ENCODE data around the gene EIF3M. TPM values are rescaled to one million over a fixed set of nuclear protein-coding genes. Genes with fewer than 3 reads are reported as not detected.

EIF3M gene
- total and polyA plus RNA-seq, 4 donors, result 136 to 357 (median 185) TPM

DNA sequence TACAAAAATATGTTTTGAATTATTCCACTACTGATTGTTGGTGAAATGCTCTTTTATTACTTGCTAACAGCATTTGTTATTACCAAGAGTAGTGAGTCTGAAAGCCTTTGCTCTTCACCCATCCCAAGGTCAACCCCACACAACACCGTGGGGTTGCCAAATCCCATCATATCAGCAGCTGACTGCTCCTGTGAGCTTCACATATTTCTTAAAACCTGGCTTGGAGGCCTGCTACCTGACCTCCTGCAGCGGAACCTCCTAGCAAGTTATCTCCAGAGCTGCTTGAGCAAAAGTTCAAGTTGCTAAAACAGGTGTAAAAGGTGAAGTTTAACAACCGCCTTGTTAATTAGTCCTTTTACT is 20.1 kb upstream of the EIF3M start:
- H3K36me3 ChIP-seq (ENCODE audit: control insufficient read depth in 1 of 2, insufficient read depth in 2 of 2, low read length in 1 of 2), result no peaks in the 10 kb centered on the region
- H3K4me1 ChIP-seq (ENCODE audit: control insufficient read depth in 1 of 2, insufficient read depth in 2 of 2, low read length in 2 of 2), result no peaks in the 10 kb centered on the region
- intact Hi-C loops (cut with DNase I), result no loop called here
- no peak for DNase-seq
- ATAC-seq (ENCODE audit: low FRiP score), result no peak
- H3K4me3 ChIP-seq (ENCODE audit: low read length in 2 of 2), result no peak overlapping the region
- no peaks in the 10 kb centered on the region for H3K27me3 ChIP-seq (ENCODE audit: control insufficient read depth in 1 of 2, insufficient read depth in 2 of 2, low read length in 1 of 2)
- WGBS, 2 donors, result 67 to 73% methylated on average over 3 of the region's 3 CpGs
- H3K9me3 ChIP-seq (ENCODE audit: control insufficient read depth, low read length), result no peaks in the 10 kb centered on the region
- H3K27ac ChIP-seq (ENCODE audit: low read depth in 1 of 2, low read length in 2 of 2), result no peak overlapping the region

DNA sequence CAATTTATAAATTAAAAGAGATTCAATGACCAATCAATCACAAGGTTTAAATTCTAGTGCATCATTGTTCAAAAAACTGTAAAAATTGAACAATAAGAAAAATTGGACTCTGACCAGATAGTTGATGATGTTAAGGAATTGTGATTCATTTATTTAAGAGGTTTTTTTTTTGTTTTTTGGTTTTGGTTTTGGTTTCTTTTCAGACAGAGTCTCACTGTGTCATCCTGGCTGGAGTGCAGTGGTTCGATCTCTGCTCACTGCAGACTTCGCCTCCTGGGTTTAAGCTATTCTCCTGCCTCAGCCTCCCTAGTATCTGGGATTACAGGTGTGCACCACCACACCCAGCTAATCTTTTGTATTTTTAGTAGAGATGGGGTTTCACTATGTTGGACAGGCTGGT is 17.1 kb upstream of the EIF3M start:
- Histone ChIP-seq H3K36me3 (ENCODE audit: control insufficient read depth in 1 of 2, insufficient read depth in 2 of 2, low read length in 1 of 2) (no peaks in the 10 kb centered on the region), H3K27ac (ENCODE audit: low read depth in 1 of 2, low read length in 2 of 2) (no peak overlapping the region), H3K27me3 (ENCODE audit: control insufficient read depth in 1 of 2, insufficient read depth in 2 of 2, low read length in 1 of 2) (no peaks in the 10 kb centered on the region), H3K9me3 (ENCODE audit: control insufficient read depth, low read length) (peaks cover under 1% of the 10 kb centered on the region), H3K4me1 (ENCODE audit: control insufficient read depth in 1 of 2, insufficient read depth in 2 of 2, low read length in 2 of 2) (no peaks in the 10 kb centered on the region), H3K4me3 (ENCODE audit: low read length in 2 of 2) (no peak overlapping the region)
- 91 to 97% methylated on average over 2 of the region's 2 CpGs for WGBS, 2 donors
- ATAC-seq (ENCODE audit: low FRiP score) (no peak), DNase-seq (no peak)
- intact Hi-C loops (cut with DNase I), result no loop called here

DNA sequence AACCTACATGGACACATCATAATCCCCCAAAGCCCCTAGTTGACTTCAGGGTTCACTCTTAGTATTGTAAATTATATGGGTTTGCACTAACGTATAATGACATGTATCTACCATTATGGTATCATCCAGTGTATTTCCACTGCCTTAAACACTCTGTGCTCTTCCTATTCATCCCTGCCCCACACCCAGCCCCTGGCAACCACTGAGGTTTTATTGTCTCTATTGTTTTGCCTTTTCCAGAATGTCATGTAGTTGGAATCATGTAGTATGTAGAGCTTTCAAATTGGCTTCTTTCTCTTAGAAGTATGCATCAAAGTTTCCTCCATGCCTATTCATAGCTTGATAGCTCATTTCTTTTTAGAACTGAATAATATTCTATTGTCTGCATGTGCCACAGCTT is 16.5 kb upstream of the EIF3M start:
- DNase-seq (no peak), ATAC-seq (ENCODE audit: low FRiP score) (no peak)
- no peaks in the 10 kb centered on the region for H3K4me1 ChIP-seq (ENCODE audit: control insufficient read depth in 1 of 2, insufficient read depth in 2 of 2, low read length in 2 of 2)
- WGBS, 2 donors, result 87 to 96% methylated on average over 1 of the region's 1 CpG
- H3K9me3 ChIP-seq (ENCODE audit: control insufficient read depth, low read length), result peaks cover 1% of the 10 kb centered on the region
- H3K4me3 ChIP-seq (ENCODE audit: low read length in 2 of 2), result no peak overlapping the region
- intact Hi-C loops (cut with DNase I), result no loop called here
- H3K27me3 ChIP-seq (ENCODE audit: control insufficient read depth in 1 of 2, insufficient read depth in 2 of 2, low read length in 1 of 2), result no peaks in the 10 kb centered on the region
- H3K27ac ChIP-seq (ENCODE audit: low read depth in 1 of 2, low read length in 2 of 2), result no peak overlapping the region
- H3K36me3 ChIP-seq (ENCODE audit: control insufficient read depth in 1 of 2, insufficient read depth in 2 of 2, low read length in 1 of 2), result no peaks in the 10 kb centered on the region

DNA sequence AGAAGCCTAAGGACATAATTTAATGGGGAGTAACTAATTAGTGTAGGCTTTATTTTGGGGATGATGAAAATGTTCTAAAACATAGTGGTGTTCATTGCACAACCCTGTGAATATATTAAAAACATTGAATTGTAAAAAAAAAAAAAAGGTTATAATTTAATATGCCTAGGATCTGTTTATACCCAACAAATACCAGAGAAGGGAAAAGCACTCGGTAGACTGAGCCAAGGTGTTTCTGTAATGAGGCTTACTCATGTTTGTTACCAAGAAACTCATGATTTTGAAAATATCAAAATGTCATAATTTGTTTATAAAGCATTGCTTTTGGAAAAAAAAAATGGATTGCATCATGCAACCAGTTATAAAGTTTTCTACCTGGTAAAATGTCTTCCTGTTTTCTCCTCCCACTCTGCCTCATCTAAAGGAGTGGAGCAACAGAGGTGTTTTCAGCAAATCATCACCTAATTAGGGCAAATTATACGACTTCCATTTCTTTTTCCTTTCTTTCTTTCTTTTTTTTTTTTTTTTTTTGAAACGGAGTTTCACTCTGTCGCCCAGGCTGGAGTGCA is 14.2 kb upstream of the EIF3M start:
- Histone ChIP-seq H3K4me3 (ENCODE audit: low read length in 2 of 2) (no peak overlapping the region), H3K27ac (ENCODE audit: low read depth in 1 of 2, low read length in 2 of 2) (no peak overlapping the region), H3K4me1 (ENCODE audit: control insufficient read depth in 1 of 2, insufficient read depth in 2 of 2, low read length in 2 of 2) (no peaks in the 10 kb centered on the region), H3K27me3 (ENCODE audit: control insufficient read depth in 1 of 2, insufficient read depth in 2 of 2, low read length in 1 of 2) (no peaks in the 10 kb centered on the region), H3K9me3 (ENCODE audit: control insufficient read depth, low read length) (peaks cover 4% of the 10 kb centered on the region), H3K36me3 (ENCODE audit: control insufficient read depth in 1 of 2, insufficient read depth in 2 of 2, low read length in 1 of 2) (no peaks in the 10 kb centered on the region)
- ATAC-seq (ENCODE audit: low FRiP score) (no peak), DNase-seq (no peak)
- WGBS, 2 donors, result 57 to 68% methylated on average over 4 of the region's 4 CpGs
- intact Hi-C loops (cut with DNase I), result no loop called here

DNA sequence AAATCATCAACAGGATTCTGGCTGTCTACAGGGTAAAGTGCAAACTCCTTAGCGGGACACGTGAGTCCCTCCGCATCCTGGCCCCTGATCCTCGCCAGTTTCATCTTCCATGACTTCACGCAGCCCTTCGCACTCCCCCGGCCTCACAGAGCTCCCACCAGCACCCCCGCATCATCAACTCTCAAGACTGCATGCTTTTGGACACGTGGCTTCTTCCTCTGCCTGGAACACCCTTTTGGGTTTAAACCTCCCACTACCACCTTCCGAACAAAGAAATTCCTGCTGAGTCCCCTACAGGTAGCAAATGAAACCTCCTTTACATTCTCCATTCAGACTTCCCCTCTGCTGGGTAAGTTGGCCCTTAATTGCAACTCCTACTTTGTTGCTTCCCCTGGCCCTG is 12.6 kb upstream of the EIF3M start:
- 14 to 26% methylated on average over 10 of the region's 10 CpGs for WGBS, 2 donors
- H3K36me3 ChIP-seq (ENCODE audit: control insufficient read depth in 1 of 2, insufficient read depth in 2 of 2, low read length in 1 of 2), result no peaks in the 10 kb centered on the region
- intact Hi-C loops (cut with DNase I), result no loop called here
- no peak overlapping the region for H3K4me3 ChIP-seq (ENCODE audit: low read length in 2 of 2)
- peaks cover 0 to 4% of the 10 kb centered on the region in 2 donors for H3K27me3 ChIP-seq (ENCODE audit: control insufficient read depth in 1 of 2, insufficient read depth in 2 of 2, low read length in 1 of 2)
- H3K4me1 ChIP-seq (ENCODE audit: control insufficient read depth in 1 of 2, insufficient read depth in 2 of 2, low read length in 2 of 2), result no peaks in the 10 kb centered on the region
- no peak overlapping the region for H3K27ac ChIP-seq (ENCODE audit: low read depth in 1 of 2, low read length in 2 of 2)
- no peak for ATAC-seq (ENCODE audit: low FRiP score)
- no peak for DNase-seq
- H3K9me3 ChIP-seq (ENCODE audit: control insufficient read depth, low read length), result peaks cover 4% of the 10 kb centered on the region

DNA sequence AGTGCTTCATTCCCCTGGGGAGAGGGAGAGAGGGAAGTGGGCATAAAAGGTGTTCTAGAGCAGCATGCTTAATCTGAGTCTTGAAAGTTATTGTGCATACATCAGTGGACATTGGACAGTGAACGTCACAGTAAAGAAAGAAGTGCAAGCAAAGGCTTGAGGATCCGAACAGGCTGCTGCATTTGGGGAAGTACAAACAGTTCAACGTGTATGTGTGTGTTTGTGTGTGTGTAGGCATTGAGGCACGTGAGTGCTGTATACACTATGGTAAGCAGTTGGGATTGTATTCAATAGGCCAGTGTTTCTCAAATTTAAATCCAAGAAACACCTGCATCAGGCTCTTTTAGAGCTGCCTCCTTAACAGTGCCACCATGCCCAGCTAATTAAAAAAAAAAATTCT is 10.4 kb upstream of the EIF3M start:
- DNase-seq (no peak), ATAC-seq (ENCODE audit: low FRiP score) (no peak)
- Histone ChIP-seq H3K27me3 (ENCODE audit: control insufficient read depth in 1 of 2, insufficient read depth in 2 of 2, low read length in 1 of 2) (peaks cover 0 to 4% of the 10 kb centered on the region in 2 donors), H3K4me3 (ENCODE audit: low read length in 2 of 2) (no peak overlapping the region), H3K27ac (ENCODE audit: low read depth in 1 of 2, low read length in 2 of 2) (no peak overlapping the region), H3K9me3 (ENCODE audit: control insufficient read depth, low read length) (peaks cover 4% of the 10 kb centered on the region), H3K4me1 (ENCODE audit: control insufficient read depth in 1 of 2, insufficient read depth in 2 of 2, low read length in 2 of 2) (no peaks in the 10 kb centered on the region), H3K36me3 (ENCODE audit: control insufficient read depth in 1 of 2, insufficient read depth in 2 of 2, low read length in 1 of 2) (no peaks in the 10 kb centered on the region)
- WGBS, 2 donors, result 75 to 76% methylated on average over 4 of the region's 4 CpGs
- intact Hi-C loops (cut with DNase I), result no loop called here

DNA sequence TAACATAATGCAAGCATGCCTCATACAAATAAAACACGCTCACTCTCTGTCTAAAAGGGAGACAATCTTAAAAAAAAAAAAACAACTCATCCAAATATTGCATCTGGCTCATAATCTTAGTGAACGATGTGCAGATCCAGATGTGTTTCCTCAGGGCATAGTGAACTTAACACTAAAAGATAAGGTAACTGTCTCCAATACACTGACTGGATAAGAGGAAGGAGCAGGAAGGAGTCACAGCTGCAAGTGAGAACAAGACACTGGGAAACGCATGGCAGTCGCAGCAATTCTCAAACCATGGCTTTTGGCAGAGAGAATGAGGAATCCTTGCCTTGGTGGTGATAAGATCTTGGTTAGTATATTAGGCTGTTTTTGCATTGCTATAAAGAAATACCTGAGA is 9.2 kb upstream of the EIF3M start:
- ATAC-seq (ENCODE audit: low FRiP score) (no peak), DNase-seq (no peak)
- Histone ChIP-seq H3K4me3 (ENCODE audit: low read length in 2 of 2) (no peak overlapping the region), H3K4me1 (ENCODE audit: control insufficient read depth in 1 of 2, insufficient read depth in 2 of 2, low read length in 2 of 2) (no peaks in the 10 kb centered on the region), H3K36me3 (ENCODE audit: control insufficient read depth in 1 of 2, insufficient read depth in 2 of 2, low read length in 1 of 2) (no peaks in the 10 kb centered on the region), H3K27ac (ENCODE audit: low read depth in 1 of 2, low read length in 2 of 2) (no peak overlapping the region), H3K27me3 (ENCODE audit: control insufficient read depth in 1 of 2, insufficient read depth in 2 of 2, low read length in 1 of 2) (peaks cover 0 to 4% of the 10 kb centered on the region in 2 donors), H3K9me3 (ENCODE audit: control insufficient read depth, low read length) (peaks cover 4% of the 10 kb centered on the region)
- WGBS, 2 donors, result 80 to 86% methylated on average over 4 of the region's 4 CpGs
- intact Hi-C loops (cut with DNase I), result no loop called here

DNA sequence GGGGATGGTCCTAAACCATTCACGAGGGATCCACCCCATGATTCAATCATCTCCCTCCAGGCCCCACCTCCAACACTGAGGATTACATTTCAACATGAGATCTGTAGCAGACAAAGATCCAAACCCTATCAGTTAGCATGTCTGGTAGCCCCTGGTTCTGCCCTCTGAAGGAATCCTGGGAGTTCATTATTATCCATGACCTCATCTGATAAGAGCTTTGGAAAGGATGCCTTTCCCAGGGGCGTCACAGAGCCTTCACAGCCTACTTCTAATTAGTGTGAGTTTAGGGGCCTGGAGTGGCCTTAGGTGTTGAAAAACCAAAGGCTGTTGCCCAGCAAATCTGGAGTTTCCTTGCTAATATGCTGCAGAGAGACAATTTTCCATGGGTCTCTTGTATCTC is 8.6 kb upstream of the EIF3M start:
- Histone ChIP-seq H3K27ac (ENCODE audit: low read depth in 1 of 2, low read length in 2 of 2) (no peak overlapping the region), H3K27me3 (ENCODE audit: control insufficient read depth in 1 of 2, insufficient read depth in 2 of 2, low read length in 1 of 2) (peaks cover 0 to 4% of the 10 kb centered on the region in 2 donors), H3K36me3 (ENCODE audit: control insufficient read depth in 1 of 2, insufficient read depth in 2 of 2, low read length in 1 of 2) (no peaks in the 10 kb centered on the region), H3K4me3 (ENCODE audit: low read length in 2 of 2) (no peak overlapping the region), H3K9me3 (ENCODE audit: control insufficient read depth, low read length) (peaks cover 4% of the 10 kb centered on the region), H3K4me1 (ENCODE audit: control insufficient read depth in 1 of 2, insufficient read depth in 2 of 2, low read length in 2 of 2) (no peaks in the 10 kb centered on the region)
- DNase-seq (no peak), ATAC-seq (ENCODE audit: low FRiP score) (no peak)
- 44 to 50% methylated on average over 2 of the region's 2 CpGs for WGBS, 2 donors
- intact Hi-C loops (cut with DNase I), result no loop called here

DNA sequence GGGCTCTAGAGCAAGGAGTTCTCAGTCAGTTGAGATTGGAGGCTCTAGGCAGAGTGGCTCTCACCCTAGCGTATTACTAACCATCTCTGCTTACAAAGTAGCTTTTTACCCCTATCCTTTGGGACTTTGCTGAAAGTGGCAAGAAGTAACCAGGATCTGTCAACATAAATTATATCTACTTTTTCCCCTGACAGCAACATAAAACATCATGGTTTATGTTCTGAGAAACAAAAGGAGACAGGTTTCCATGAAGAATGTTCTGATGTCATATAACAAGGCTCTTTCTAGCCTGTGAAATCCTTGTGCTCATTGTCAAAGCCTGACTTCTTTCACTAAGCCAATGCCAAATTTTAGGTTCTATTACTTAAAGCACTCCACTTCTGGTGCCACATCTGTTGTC is 7.2 kb upstream of the EIF3M start:
- intact Hi-C loops (cut with DNase I), result no loop called here
- WGBS, 2 donors, result 61 to 66% methylated on average over 1 of the region's 1 CpG
- no peak overlapping the region for H3K4me3 ChIP-seq (ENCODE audit: low read length in 2 of 2)

More for the DNA sequence above, 7.2 kb upstream of the EIF3M start:
- Histone ChIP-seq H3K27ac (ENCODE audit: low read depth in 1 of 2, low read length in 2 of 2) (no peak overlapping the region), H3K4me1 (ENCODE audit: control insufficient read depth in 1 of 2, insufficient read depth in 2 of 2, low read length in 2 of 2) (no peaks in the 10 kb centered on the region), H3K9me3 (ENCODE audit: control insufficient read depth, low read length) (peaks cover 4% of the 10 kb centered on the region), H3K36me3 (ENCODE audit: control insufficient read depth in 1 of 2, insufficient read depth in 2 of 2, low read length in 1 of 2) (no peaks in the 10 kb centered on the region), H3K27me3 (ENCODE audit: control insufficient read depth in 1 of 2, insufficient read depth in 2 of 2, low read length in 1 of 2) (peaks cover 0 to 4% of the 10 kb centered on the region in 2 donors)
- no peak for ATAC-seq (ENCODE audit: low FRiP score)
- DNase-seq, result no peak
